ENCODE measurements around the gene RPL36.

Gene RPL36

DNA sequence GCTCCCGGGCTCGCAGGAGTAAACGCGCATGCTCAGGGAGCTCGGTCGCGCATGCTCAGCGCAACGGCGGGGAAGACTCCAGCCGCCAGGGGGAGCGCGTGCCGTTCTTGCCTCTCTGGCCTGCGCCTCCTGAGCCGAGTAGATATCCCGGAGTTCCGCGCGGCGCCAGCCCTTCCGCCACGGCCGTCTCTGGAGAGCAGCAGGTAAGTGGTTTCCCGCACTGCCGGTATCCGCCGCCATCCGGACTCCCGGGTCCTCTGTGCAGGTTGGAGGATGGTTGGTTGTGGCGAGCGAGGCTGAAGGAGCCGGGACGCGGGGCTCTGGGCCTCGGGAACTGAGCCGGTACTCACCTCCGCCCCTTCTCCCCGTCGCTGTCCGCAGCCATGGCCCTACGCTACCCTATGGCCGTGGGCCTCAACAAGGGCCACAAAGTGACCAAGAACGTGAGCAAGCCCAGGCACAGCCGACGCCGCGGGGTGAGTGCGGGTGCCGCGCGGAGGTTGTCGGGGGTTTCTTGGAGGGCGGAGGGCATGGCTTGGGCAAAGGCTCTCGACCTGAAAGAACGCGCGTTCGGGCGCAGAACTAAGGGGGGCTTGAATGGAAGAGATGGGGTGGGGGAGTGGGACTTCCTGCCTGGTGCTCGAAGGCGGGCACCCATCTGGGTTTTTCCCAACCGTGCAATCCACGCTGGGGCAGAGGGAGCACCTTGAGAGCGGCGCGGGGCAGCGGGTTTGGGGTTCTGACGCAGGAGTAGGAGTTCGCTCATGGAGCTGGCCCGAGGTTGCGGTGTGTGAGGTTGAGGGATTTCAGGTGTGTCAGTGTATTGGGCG lies at the start of gene RPL36:
Gene RPL36 (plus strand): TSS at position 171 of the 830 bp plus-strand sequence. CDS start 213 bp downstream, at position 384.
- peak; percentile 91 for DNase-seq

DNA sequence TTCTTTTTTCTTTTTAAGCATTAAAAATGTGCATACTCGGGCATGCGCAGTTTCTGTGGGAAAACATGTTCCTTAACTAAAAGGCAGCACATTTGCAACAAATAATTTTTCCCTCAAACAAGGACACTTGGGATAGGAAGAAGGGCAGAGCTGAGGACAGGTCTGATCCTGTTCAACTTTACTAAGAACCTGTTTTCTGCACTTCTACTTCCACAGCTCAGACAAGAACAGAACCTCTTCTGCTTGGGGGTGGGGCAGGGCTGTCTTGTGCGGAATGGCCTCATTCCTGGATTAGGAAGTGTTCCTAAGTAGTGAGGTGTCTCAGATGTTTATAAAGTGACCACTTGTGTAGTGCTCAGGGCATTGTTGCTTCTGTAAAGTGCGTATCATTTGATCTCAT lies 48.9 kb upstream of the RPL36 start:
- no peak for DNase-seq

- no peak for DNase-seq
Measured at GRCh38 chr19:5642204-5642603, 47.9 kb upstream of the RPL36 start.

DNA sequence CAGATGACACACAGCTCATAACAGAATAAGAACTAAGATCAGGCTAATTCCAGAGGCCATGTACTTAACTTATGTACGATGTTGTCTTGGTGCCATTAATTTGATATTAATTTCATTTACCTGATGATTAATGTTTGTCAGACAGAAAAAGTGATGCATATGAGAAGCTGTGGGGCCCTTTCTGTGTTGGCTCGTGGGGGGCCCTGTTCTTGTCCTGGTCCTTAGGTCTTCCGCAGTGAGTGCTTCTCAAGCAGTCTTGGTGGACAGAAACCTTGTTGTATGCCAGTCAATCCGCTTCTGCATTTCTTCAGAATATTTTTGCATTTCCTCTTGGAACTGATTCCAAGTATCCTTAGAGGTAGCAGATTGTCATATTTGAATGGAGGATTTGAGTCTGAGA lies 47.0 kb upstream of the RPL36 start:
- no peak for DNase-seq

- DNase-seq = no peak
Measured at GRCh38 chr19:5644037-5644436, 46.1 kb upstream of the RPL36 start.

DNA sequence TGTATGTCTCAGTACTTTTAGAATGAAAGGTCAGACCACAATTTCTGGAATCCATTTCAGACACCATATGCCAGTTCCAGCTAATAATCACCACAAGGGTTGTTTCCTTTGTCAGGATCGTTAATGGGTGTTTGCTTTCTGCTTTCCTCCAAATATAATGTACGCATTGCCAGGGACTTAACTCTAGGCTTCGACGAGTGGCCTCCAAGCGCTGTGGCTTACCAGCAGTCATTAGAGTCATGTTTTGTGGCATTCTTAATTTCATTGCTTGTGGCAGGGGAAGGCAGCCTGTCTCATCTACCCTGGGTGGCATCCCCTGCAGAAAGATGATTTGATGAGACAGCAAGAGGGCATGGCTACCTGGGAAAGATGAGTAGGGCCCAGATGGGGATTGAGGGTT lies 44.7 kb upstream of the RPL36 start:
- no peak for DNase-seq

DNA sequence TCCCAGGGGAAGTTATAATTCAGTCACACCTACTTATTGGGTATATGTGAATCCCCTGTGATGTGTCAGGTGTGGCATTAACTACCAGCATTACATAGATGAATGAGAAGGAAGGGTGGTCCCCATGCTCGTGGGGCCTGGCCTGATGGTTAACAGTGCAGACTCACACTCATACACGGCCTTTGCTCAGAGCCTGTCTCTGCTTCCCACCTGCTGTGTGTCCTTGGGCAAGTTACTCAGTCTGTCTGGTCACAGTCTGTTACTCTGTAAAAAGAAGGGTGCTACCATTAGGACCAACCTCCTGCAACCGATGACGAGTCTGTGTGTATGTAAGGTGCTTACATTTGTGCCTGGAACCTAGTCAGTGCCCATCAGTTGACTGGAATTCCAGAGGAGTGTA lies 43.4 kb upstream of the RPL36 start:
- no peak for DNase-seq

- no peak for DNase-seq
Measured at GRCh38 chr19:5648464-5648863, 41.6 kb upstream of the RPL36 start.

DNA sequence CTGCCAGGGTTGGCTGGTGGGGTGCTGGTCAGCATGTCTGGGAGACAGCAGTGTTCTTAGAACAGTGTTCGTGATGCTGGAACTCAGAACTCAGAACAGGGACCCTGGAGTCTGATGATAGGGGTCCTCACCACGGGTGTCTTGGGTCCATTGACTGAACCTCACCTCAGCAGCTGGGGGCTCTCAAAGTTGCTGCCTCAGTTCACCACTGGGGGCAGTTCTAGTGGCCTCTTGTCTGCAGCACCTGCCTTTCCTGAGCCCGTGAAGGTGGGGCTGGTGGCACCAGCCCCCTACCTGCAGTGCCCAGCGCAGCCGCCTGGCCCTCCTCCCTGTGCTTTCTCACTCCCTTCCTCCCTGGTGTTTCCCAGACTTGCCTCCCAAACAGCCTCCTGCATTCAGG lies 38.7 kb upstream of the RPL36 start:
- DNase-seq = no peak

DNA sequence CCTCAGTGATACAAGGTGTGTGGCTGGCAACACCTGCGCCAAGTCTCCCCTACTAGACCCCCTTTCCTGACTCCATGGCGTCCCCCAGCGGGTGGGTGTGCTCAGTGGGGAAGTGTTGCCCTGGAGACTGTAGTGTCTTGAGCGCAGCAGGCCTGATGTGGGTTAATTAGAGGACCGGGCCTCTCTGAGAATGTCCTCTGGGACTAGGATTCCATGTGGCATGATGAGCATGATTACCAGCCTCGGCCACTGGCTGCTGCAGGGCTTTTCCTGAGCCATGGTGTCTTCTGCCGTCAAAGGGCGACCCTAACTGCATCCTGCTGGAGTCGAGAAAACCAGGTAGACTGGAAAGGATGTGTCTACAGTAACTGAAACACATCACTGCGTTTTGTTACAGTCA lies 37.8 kb upstream of the RPL36 start:
- no peak for DNase-seq

DNA sequence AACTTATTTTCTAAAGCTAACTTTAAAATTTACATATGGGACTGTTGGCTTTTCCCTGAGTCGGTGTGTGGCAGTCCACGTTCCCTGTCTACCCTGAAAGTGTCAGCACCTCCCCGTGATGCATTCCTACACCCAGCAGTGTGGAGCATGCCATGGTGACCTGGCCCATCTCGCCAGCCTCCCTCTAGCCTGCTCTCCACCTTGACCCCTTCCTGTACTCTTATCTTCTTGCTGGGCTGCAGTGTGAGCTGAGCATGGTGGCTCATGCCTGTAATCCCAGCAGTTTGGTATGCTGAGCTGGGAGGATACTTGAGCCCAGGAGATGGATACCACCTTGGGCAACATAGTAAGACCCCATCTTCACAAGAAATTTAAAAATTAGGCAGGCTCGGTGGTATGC lies 35.2 kb upstream of the RPL36 start:
- DNase-seq = no peak

- DNase-seq = no peak
Measured at GRCh38 chr19:5655412-5655811, 34.7 kb upstream of the RPL36 start.

DNA sequence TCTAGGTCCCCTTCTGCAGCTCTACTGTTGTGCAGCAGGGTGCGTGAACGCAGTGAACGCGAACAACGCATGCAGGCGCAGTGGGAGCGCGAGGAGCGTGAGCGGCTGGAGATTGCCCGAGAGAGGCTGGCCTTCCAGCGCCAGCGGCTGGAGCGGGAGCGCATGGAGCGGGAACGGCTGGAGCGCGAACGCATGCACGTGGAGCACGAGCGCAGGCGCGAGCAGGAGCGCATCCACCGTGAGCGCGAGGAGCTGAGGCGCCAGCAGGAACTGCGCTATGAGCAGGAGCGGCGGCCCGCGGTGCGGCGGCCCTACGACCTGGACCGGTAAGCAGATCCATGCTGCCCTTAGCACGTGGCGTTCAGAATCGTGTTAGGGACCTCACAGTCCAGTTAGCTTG lies 28.6 kb upstream of the RPL36 start:
- DNase-seq = no peak

- no peak for DNase-seq
Measured at GRCh38 chr19:5663904-5664303, 26.2 kb upstream of the RPL36 start.

DNA sequence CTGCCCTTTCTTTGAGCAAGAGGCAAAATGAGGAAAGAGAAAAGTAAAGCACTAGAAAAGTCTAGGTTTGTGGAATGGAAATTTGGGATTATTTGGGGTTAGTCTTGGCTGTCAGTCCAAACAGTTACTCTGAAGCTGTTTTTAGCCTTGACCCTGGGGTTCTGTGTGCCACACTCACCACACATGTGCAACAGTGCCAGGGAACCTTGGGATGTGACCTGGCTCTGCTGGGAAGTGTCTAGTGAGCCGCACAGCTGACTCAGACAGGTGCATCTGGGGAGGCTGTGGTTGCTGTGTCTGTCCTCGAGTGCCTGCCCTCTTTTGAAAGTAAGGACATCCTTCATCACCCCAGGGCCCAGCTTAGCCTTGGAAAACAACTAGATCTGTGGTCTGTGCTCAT lies 25.6 kb upstream of the RPL36 start:
- no peak for DNase-seq

DNA sequence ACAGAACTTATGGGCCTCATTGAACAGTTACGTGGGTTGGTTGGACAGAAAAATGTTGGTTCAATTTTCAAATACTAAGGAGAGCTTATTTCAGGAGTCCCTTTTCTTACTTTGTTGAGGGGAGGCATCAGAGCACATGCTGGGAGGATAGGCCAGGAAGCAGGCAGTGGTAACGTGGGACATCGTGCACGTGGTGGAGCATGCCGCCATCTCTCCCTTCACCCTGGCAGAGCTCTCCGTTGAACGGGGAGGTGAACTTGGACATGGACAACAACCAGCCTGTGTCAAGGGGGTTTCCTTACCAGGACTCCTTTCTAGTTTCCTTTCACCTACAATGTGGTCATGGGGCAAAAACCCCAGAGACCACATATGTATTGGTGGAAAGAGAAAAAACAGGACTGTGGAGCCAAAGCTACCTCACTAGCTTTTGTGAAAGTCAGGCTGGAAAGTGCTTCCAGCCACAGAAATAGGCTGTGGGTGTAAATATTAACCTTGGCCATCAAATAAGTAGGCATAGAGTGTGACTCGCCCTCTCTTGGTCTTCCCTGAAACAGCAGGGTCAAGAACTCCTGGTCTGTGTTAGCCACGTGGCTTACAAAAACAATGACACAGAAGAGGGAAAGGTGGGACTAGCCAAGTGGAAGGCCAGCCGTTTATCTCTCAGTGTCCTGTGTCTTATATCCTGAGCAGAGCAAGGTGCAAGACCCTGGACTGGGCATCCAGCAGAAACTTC lies 24.1 kb upstream of the RPL36 start:
- DNase-seq = no peak

GRCh38 chr19:5666921-5667610 lies 23.0 kb upstream of the RPL36 start:
- DNase-seq = no peak

- DNase-seq = no peak
Measured at GRCh38 chr19:5667751-5668271, 22.3 kb upstream of the RPL36 start.

- no peak for DNase-seq
Measured at GRCh38 chr19:5669212-5669611, 20.9 kb upstream of the RPL36 start.

- DNase-seq = no peak
Measured at GRCh38 chr19:5671600-5671999, 18.5 kb upstream of the RPL36 start.

DNA sequence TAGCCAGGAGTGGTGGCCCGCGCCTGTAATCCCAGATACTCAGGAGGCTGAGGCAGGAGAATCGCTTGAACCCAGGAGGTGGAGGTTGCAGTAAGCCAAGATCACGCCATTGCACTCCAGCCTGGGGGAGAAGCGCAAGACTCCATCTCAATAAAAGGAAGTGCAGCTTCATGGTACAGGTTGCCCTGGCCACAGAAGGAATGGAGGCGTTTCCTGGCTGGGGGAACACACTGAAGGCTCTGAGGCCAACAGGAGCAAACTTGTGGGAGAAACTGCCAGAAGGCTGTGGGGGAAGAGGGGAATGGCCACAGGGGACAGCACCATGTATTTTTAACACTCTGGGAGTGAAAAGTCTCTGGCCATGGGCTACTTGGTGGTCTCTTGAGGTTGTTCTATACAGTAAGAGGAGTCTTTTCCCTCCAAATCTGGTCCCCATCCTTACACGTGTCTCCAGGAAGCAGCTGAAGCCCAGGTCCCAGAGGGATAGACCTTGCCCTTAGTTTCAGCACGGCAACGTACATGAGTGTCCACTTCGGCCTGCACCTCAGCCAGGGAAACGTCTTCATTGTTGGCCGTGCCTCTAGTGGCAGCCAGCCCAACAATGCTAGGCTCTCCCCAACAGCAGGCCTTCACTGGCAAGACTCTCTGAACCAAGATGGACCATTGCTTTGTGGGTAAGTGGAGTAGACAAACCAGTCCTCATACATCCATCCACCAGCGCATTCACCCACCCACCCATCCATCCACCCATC lies 17.2 kb upstream of the RPL36 start:
- DNase-seq = no peak

DNA sequence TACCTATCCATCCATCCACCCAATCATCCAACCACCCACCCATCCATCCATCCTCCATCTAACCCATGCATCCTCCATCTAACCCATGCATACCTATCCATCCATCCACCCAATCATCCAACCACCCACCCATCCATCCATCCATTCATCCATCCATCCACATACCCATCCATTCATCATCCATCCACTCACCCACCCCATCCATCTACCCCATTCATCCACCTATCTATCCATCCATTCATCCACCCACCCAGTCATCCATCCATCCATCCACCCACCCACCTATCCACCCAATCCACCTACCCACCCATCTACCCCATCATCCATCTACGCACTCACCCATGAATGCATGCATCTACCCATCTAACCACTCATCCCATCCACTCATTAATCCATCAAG lies 16.3 kb upstream of the RPL36 start:
- DNase-seq = no peak

- no peak for DNase-seq
Measured at GRCh38 chr19:5674714-5675113, 15.4 kb upstream of the RPL36 start.
